Right lung (tissue), 10 donors: Measurements from ENCODE around the gene SUPT5H. TPM values are rescaled to one million over a fixed set of nuclear protein-coding genes. Genes with fewer than 3 reads are reported as not detected.

ENCODE experiments used
- DNase-seq, 2 donors: peaks; one replicate each; pipeline ENCODE4 v3.0.0-alpha.2; 2013
- long read RNA-seq, 8 donors: transcript quantifications; one replicate each; lab custom pipeline, GENCODE V29; 2026
- polyA plus RNA-seq, 5 donors: library from polyadenylated mRNA; unstranded; fragments of 120-200 nt; gene quantifications; one replicate each; pipeline versions ENCODE4 v1.2.1 to v1.2.3, GENCODE V29; 2013; ENCODE audit warnings: inconsistent platforms in 1 of 5, low replicate concordance in 1 of 5; ENCODE audit not compliant: insufficient read length in 5 of 5, insufficient read depth in 1 of 5

SUPT5H gene
- polyA plus RNA-seq, result 100 to 1,000 TPM; 112 to 153 (median 126) TPM
- long read RNA-seq, donor 1, transcript SUPT5H-218 (2 exons, 718 nt), result major isoform, 6 of 17 reads
- long read RNA-seq, donor 1, partial matches to known transcripts, result 10 of 17 reads
- long read RNA-seq, donor 1, other reads (novel, unspliced or antisense), result 0 of 17 reads
- long read RNA-seq, donor 2, partial matches to known transcripts, result 0 of 1 reads
- long read RNA-seq, donor 2, other reads (novel, unspliced or antisense), result 0 of 1 reads
- long read RNA-seq, donor 3, transcript SUPT5H-218 (2 exons, 718 nt), result major isoform, 8 of 8 reads
- long read RNA-seq, donor 3, partial matches to known transcripts, result 0 of 8 reads
- long read RNA-seq, donor 3, other reads (novel, unspliced or antisense), result 0 of 8 reads
- long read RNA-seq, donor 4, partial matches to known transcripts, result 11 of 16 reads
- long read RNA-seq, donor 4, other reads (novel, unspliced or antisense), result 0 of 16 reads
- long read RNA-seq, donor 5, partial matches to known transcripts, result 11 of 20 reads
- long read RNA-seq, donor 5, other reads (novel, unspliced or antisense), result 5 of 20 reads
- long read RNA-seq, donor 6, transcript SUPT5H-218 (2 exons, 718 nt), result major isoform, 5 of 7 reads
- long read RNA-seq, donor 6, partial matches to known transcripts, result 0 of 7 reads
- long read RNA-seq, donor 6, other reads (novel, unspliced or antisense), result 0 of 7 reads
- long read RNA-seq, donor 7, partial matches to known transcripts, result 0 of 10 reads
- long read RNA-seq, donor 7, other reads (novel, unspliced or antisense), result 5 of 10 reads
- long read RNA-seq, donor 8, partial matches to known transcripts, result 0 of 3 reads
- long read RNA-seq, donor 8, other reads (novel, unspliced or antisense), result 0 of 3 reads

DNA sequence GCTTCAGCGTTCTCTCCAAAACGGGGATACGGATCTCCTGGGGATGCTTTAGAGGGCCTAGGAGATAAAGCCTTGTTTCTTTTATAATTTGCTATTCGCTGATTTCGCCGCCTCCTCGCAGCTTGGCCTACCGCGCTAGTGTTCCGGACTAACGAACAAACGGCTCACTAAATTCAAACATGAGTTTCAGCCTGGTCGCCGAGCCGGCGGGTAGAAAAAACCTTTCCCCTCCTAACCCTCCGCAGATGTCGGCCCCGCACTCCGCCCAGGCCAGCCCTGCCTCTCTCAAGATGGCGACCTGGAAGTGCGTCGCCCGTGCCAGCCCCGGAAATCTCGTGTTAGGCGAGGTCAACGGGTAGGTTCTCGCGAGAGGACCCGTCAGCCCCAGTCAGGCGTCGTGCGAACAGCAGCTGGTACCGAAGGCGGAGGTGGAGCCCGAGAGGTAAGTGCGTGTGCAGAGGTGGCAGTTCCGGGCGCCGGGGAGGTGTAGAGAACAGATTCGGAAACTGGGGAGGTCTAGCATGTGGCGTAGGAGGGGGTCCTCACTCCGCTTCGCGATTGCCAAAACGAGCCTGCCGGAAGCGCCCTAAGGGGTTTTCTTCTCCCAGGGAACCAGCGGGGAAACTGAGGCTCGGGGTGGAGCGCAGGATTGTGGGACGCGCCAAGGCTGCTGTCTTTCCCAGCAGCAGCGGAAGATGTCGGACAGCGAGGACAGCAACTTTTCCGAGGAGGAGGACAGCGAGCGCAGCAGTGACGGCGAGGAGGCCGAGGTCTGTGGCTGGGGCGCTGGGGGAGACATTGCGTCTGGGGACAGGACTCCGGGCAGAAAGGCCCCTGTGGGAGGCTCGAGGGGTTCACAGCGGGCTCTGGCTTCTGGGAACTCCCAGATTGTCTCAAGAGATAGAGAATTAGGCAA is at the start of gene SUPT5H:
Gene SUPT5H (plus strand): TSS at position 387 of the 916 bp plus-strand sequence. CDS start 309 bp downstream, at position 696.
- DNase-seq, result peak; percentile 95 to 97

- peak; percentile 76 to 80 for DNase-seq
Measured at GRCh38 chr19:39397360-39398296, 47.8 kb upstream of the SUPT5H start.

GRCh38 chr19:39398297-39398864 is 47.0 kb upstream of the SUPT5H start:
- DNase-seq, result no peak

GRCh38 chr19:39399668-39400050 is 45.7 kb upstream of the SUPT5H start:
- DNase-seq, result no peak

DNA sequence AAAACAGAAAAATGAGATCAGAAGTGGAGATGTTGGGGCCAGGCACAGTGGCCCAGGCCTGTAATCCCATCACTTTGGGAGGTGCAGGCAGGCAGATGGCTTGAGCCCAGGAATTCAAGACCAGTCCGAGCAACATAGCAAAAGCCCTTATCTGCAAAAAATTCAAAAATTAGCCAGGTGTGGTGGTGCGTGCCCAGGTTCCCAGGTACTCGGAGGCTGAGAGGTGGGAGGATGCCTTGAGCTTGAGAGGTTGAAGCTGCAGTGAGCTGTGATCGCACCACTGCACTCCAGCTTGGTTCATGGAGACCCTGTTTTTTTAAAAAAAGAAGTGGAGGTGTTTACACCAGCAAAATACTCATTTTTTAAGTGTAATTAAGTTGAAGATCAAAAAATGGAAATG is 45.3 kb upstream of the SUPT5H start:
- DNase-seq, result no peak

DNA sequence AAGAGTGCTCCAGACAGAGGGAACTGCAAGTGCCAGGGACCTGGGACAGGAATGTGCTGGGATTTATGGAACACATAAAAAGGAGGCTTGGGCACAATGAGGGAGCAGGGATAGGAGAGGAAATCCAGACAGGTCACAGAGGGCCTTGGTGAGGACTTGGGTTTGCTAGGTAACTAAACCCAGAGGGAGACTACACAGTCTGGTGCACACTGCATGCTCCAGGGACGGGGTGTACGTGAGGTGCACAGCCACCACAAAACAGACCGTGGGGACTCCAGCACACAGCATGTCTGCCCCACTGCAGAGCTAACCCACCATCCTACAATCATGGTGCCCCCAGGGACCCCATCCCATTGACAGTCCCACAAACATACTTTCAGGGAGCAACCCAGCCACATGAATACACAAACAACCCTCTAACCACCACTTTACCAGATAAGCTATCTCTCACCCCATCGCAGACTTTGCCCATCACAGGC is 44.3 kb upstream of the SUPT5H start:
- DNase-seq, result no peak

GRCh38 chr19:39401549-39402345 is 43.6 kb upstream of the SUPT5H start:
- no peak for DNase-seq

DNA sequence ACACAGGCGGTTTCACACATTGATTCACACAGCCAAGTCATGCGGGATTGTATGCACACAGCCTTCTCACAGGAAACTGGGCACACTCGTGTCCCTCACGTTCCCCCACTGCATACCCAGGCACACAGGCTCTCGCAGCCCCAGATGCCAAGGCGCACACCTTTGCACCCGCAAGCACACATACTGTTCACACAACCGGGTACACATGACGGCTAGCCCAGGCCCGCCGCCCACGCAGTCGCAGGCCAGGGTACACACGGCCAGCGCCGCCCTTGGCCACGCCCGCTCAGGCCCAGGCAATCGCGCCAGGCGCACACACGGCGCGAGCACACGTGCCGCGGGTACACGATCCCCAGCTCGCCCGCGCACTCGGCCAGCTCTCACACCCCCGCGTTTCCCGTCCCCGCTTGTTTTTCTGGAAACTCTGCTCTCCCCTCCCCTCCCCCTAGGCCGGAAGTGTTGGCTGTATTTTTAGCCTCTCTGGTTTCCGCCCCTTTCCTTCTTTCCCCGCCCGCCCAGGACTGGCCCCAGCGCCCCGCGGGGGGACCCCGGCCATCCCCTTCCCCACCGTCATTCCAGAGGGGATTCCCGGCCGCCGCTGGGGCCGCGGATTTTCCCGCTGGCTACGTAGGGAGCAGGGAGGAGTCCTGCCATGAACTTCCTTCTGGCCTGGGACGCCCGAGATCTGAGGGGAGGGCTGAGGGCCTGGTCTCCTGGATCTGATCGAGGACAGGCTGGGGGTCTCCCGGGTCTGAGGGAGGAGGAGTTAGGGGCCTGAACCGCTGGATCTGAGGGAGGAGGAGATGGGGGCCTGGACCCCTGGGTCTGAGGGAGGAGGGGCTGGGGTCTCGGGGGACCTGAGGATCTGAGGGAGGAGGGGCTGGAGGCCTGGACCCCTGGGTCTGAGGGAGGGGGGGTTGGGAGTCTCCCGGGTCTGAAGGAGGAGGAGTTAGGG is 42.8 kb upstream of the SUPT5H start:
- peak; percentile 90 to 93 for DNase-seq

DNA sequence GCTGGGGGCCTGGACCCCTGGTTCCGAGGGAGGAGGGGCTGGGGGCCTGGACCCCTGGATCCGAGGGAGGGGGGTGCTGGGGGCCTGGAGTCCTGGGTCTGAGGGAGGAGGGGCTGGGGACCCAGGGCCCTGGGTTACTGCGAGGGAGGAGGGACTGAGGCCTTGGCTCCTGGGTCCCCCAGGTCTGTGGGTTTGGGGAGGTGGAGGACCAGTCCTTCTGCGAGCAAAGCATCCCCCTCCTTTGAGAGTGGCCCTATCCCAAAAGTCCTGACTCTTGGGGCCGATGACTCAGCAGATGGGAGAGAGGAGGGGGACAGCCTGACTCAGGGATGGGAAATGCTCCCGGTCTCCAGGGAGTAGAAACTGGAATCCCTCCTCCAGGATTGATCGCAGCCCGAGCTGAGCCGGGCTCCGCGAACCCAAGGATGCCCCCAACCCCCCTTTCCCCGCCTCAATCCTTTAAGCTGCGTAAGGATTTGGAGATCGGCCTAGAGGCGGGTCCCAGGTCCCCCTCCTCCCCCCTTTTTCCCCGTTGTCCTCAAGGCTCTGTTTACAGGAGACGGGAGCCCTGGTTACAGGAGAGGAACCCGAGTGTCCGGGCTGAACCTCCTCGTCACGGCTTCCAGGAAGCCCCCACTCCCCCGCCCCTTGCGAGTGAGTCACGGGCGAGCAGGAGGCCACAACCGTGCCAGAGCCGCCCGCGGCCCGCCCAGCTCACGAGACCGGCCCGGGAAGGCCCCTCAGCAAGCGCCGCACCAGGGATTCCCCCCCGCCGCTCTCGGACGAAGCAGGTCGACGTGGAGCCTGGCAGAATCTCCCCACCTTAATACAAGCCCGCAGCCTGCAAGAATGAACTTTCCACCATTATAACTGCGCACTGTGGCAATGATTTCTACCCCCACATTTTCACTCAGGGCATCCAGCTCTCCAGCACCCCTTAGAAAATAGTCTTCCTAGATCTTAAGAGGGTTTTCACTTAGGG is 41.8 kb upstream of the SUPT5H start:
- DNase-seq, result peak; percentile 93 to 96

GRCh38 chr19:39405261-39405957 is 40.0 kb upstream of the SUPT5H start:
- no peak for DNase-seq

DNA sequence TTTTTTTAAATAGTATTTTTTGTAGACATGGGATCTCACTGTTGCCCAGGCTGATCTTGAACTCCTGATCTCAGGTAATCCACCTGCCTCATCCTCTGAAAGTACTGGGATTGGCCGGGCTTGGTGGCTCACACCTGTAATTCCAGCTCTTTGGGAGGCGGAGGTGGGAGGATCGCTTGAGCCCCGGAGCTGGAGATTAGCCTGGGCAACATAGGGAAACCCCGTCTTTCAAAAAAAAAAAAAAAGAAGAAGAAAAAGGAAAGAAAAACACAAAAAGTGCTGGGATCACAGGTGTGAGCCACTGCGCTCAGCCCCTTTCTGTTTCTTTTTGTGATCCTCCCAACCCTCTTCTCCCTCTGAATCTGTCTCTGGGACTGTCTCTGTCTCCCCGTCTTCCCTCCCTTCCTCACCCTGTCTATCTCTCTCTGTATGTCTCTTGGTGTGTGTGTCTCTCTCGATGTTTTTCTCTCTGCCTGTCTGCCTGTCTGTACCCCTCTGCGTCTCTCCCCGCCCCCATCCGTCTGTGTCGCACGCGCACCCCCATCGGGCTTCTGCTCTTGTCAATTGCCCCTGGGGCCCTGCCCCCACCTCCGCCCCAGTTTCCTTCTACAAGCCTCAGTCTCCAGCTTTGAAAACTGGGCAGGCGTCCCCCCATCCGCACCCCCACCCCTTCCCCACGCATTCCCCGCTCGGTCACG is 39.3 kb upstream of the SUPT5H start:
- DNase-seq, result no peak

DNA sequence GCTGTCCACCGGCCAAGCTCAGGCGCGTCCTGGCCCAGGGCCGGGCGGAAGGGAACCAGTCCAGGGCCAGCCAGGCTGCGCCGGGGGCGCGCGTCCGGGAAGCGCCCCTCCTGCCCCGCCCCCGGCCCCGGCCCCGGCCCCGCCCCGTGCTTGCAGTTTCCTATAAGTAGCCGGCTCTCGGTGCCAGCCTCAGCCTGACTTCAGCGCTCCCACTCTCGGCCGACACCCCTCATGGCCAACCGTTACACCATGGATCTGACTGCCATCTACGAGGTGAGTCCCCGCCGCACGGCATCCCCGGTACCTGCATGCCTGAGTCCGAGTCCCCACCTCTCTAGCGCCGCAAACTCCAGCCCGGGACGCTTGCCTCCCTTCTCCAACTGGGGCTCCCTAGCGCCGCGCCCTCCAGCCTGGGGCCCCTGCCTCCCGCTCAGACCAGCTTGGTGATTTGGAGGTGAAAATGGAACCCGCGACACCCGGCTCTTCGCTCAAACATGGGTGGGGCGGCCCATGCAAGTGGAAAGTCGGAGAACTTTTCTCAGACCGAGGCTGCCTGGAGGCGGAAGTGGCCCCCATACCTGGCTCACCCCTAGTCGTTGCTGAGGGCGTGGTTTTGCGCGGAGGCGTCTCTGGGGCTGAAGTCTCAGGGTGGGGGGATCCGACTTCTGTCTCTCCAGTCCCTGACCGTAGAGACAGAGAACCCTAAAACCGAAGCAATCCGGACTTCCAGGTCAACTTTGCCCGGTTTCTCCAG is 38.5 kb upstream of the SUPT5H start, which contains the start of gene ZFP36:
Gene ZFP36 (plus strand): TSS at position 192 of the 754 bp plus-strand sequence. CDS start 58 bp downstream, at position 250.
- peak; percentile 85 to 88 for DNase-seq

- no peak for DNase-seq
Measured at GRCh38 chr19:39407410-39407659, 38.0 kb upstream of the SUPT5H start.

DNA sequence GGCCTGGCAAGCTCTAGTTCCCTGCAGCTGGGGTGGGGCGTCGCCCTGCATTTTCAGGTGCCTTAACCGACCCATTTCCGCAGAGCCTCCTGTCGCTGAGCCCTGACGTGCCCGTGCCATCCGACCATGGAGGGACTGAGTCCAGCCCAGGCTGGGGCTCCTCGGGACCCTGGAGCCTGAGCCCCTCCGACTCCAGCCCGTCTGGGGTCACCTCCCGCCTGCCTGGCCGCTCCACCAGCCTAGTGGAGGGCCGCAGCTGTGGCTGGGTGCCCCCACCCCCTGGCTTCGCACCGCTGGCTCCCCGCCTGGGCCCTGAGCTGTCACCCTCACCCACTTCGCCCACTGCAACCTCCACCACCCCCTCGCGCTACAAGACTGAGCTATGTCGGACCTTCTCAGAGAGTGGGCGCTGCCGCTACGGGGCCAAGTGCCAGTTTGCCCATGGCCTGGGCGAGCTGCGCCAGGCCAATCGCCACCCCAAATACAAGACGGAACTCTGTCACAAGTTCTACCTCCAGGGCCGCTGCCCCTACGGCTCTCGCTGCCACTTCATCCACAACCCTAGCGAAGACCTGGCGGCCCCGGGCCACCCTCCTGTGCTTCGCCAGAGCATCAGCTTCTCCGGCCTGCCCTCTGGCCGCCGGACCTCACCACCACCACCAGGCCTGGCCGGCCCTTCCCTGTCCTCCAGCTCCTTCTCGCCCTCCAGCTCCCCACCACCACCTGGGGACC is 37.6 kb upstream of the SUPT5H start:
- no peak for DNase-seq
